NB4 (cell line): ENCODE measurements around the gene GRK2.

Experiments used
- POLR2A ChIP-seq: IDR thresholded peaks from 2 replicates; pipeline ENCODE4 v1.6.1; 2011; ENCODE audit warnings: mild to moderate bottlenecking; ENCODE audit not compliant: insufficient read length; ENCODE audit errors: extremely low read depth
- TF ChIP-seq, protein P1 (sequence below): IDR thresholded peaks from one replicate; pipeline ENCODE4 v1.5.1; 2012; ENCODE audit warnings: low read depth, low read length
- TF ChIP-seq, protein P2 (sequence below): IDR thresholded peaks from 2 replicates; pipeline ENCODE4 v1.6.1; 2011; ENCODE audit warnings: low read depth, low read length

GRCh38 chr11:67240576-67241389 lies 25.5 kb upstream of the GRK2 start:
- TF ChIP-seq, protein P1, sequence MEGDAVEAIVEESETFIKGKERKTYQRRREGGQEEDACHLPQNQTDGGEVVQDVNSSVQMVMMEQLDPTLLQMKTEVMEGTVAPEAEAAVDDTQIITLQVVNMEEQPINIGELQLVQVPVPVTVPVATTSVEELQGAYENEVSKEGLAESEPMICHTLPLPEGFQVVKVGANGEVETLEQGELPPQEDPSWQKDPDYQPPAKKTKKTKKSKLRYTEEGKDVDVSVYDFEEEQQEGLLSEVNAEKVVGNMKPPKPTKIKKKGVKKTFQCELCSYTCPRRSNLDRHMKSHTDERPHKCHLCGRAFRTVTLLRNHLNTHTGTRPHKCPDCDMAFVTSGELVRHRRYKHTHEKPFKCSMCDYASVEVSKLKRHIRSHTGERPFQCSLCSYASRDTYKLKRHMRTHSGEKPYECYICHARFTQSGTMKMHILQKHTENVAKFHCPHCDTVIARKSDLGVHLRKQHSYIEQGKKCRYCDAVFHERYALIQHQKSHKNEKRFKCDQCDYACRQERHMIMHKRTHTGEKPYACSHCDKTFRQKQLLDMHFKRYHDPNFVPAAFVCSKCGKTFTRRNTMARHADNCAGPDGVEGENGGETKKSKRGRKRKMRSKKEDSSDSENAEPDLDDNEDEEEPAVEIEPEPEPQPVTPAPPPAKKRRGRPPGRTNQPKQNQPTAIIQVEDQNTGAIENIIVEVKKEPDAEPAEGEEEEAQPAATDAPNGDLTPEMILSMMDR = no peak
- peak; percentile 8 for TF ChIP-seq POLR2A
- TF ChIP-seq, protein P2, sequence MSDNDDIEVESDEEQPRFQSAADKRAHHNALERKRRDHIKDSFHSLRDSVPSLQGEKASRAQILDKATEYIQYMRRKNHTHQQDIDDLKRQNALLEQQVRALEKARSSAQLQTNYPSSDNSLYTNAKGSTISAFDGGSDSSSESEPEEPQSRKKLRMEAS = peak; percentile 96
